DOHH2 (cell line): ENCODE results near the gene CHPT1.

Experiments used
- EZH2phosphoT487 ChIP-seq: fragments of 200-600 bp; sonication (generic); IDR thresholded peaks from 2 replicates; pipeline ENCODE4 v1.6.1; 2017; ENCODE audit warnings: borderline replicate concordance, mild to moderate bottlenecking, antibody characterized with exemption, low read length, moderate library complexity, mixed read lengths
- TF ChIP-seq, protein P1 (sequence below): fragments of 200-600 bp; sonication (generic); IDR thresholded peaks from one replicate; pipeline ENCODE4 v1.5.1; 2014; ENCODE audit warnings: antibody characterized with exemption, mild to moderate bottlenecking, low read depth, low read length; ENCODE audit not compliant: poor library complexity, severe bottlenecking

DNA sequence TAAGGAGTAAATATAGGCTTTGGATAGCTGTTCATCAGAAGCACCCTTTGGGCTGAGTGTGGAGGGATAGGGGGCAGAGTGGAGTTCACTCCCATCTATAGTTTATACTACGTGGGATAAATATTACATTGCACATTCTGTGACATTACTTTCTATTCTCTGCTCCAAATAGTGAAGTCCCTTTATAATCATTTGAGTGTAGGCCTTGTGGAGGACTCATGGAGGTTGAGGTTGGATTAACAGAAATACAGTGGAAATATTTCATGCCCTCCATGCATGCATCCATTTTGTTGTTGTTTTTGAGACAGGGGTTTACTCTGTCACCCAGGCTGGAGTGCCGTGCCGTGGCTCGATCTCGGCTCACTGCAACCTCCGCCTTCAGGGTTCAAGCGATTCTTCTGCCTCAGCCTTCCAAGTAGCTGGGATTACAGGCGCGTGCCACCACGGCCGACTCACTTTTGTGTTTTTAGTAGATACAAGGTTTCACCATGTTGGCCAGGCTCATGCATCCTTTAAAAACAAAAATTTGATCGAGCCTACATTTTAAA is 1.4 kb downstream of the CHPT1 start:
- TF ChIP-seq, protein P1, sequence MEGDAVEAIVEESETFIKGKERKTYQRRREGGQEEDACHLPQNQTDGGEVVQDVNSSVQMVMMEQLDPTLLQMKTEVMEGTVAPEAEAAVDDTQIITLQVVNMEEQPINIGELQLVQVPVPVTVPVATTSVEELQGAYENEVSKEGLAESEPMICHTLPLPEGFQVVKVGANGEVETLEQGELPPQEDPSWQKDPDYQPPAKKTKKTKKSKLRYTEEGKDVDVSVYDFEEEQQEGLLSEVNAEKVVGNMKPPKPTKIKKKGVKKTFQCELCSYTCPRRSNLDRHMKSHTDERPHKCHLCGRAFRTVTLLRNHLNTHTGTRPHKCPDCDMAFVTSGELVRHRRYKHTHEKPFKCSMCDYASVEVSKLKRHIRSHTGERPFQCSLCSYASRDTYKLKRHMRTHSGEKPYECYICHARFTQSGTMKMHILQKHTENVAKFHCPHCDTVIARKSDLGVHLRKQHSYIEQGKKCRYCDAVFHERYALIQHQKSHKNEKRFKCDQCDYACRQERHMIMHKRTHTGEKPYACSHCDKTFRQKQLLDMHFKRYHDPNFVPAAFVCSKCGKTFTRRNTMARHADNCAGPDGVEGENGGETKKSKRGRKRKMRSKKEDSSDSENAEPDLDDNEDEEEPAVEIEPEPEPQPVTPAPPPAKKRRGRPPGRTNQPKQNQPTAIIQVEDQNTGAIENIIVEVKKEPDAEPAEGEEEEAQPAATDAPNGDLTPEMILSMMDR: peak; percentile 56
- no peak for TF ChIP-seq EZH2phosphoT487
